Measurements from ENCODE around the gene CAV1.
"Not testable (repeated sequence)": the region's sequence is repeated elsewhere in the genome, so short reads cannot be mapped to it uniquely, and the experiment has no call there.

Gene CAV1, protein sequence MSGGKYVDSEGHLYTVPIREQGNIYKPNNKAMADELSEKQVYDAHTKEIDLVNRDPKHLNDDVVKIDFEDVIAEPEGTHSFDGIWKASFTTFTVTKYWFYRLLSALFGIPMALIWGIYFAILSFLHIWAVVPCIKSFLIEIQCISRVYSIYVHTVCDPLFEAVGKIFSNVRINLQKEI

DNA sequence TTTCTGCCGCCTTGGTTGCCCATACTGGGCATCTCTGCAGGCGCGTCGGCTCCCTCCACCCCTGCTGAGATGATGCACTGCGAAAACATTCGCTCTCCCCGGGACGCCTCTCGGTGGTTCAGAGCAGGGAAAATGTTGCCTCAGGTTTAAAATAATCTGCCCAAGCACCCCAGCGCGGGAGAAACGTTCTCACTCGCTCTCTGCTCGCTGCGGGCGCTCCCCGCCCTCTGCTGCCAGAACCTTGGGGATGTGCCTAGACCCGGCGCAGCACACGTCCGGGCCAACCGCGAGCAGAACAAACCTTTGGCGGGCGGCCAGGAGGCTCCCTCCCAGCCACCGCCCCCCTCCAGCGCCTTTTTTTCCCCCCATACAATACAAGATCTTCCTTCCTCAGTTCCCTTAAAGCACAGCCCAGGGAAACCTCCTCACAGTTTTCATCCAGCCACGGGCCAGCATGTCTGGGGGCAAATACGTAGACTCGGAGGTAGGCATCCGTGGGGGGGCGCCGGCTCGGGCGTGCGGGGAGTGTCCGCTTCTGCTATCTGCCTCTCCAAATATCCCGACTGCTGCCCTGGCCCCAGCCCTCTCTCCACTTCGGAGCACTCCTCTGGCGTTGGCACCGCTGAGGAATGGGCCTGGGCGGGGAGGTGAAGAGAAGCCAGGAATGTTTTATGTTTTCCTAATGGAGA lies at the start of gene CAV1:
TSS of gene CAV1 (plus strand) at position 428 of the 689 bp plus-strand sequence. CDS start at position 455, 27 bp downstream.
- H3K27ac ChIP-seq (ENCODE audit: low read length) = peak within 1 kb of the TSS; percentile 92
- H3K9me3 ChIP-seq (ENCODE audit: control insufficient read depth in 1 of 2, low read length in 2 of 2) = no peaks in the 10 kb centered on the region
- peaks cover 8% of the 10 kb centered on the region for H3K27me3 ChIP-seq (ENCODE audit: low read depth, low read length)
- peaks cover 0 to 9% of the 10 kb centered on the region in 2 donors for H3K36me3 ChIP-seq (ENCODE audit: control insufficient read depth in 1 of 2, insufficient read depth in 2 of 2, low read length in 2 of 2)
- H3K4me3 ChIP-seq (ENCODE audit: low read depth in 1 of 2, low read length in 2 of 2) = peak within 1 kb of the TSS; percentile 73 to 90
- H3K4me1 ChIP-seq (ENCODE audit: control insufficient read depth in 1 of 2, insufficient read depth in 2 of 2, low read length in 2 of 2) = peaks cover 0 to 22% of the 10 kb centered on the region in 2 donors

DNA sequence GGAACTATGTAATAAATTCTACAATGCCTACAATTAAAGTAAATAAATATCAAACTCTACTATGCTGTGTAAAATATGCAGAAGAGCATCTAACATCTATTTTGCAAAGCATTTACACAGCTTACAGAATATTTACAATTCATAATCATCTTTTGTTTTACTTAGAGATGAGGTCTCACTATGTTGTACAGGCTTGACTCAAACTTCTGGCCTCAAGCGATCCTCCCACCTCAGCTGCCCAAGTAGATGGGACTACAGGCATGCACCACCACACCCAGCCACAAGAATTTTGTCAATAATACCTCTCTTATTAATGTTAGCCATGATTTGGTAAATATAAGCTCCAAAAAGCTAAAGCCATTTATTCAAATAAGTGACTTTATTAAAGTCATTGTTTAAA lies 47.2 kb upstream of the CAV1 start:
- Histone ChIP-seq H3K4me3 (ENCODE audit: low read depth in 1 of 2, low read length in 2 of 2) (no peak overlapping the region), H3K9me3 (ENCODE audit: control insufficient read depth in 1 of 2, low read length in 2 of 2) (no peaks in the 10 kb centered on the region), H3K27me3 (ENCODE audit: low read depth, low read length) (no peaks in the 10 kb centered on the region), H3K4me1 (ENCODE audit: control insufficient read depth in 1 of 2, insufficient read depth in 2 of 2, low read length in 2 of 2) (no peaks in the 10 kb centered on the region), H3K36me3 (ENCODE audit: control insufficient read depth in 1 of 2, insufficient read depth in 2 of 2, low read length in 2 of 2) (no peaks in the 10 kb centered on the region), H3K27ac (ENCODE audit: low read length) (no peak overlapping the region)

DNA sequence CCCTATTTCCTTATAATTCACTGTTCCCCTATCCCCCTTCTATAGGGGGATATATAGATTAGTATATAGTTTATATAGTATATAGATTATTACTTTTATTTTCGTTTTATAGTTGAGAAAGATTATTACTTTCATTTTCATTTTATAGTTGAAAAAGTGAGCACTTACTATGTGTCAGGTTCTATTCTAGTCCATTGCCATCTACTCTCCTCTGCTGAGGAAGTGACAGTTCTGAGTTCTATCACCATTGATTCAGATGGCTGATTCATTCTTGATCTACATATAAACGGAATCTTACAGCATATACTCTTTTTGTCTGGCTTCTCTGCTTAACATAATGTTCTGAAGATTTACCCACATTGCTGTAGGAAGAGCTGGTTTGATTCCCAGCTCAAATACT lies 46.0 kb upstream of the CAV1 start:
- no peak overlapping the region for H3K27ac ChIP-seq (ENCODE audit: low read length)
- no peaks in the 10 kb centered on the region for H3K9me3 ChIP-seq (ENCODE audit: control insufficient read depth in 1 of 2, low read length in 2 of 2)
- no peaks in the 10 kb centered on the region for H3K36me3 ChIP-seq (ENCODE audit: control insufficient read depth in 1 of 2, insufficient read depth in 2 of 2, low read length in 2 of 2)
- H3K4me3 ChIP-seq (ENCODE audit: low read depth in 1 of 2, low read length in 2 of 2) = no peak overlapping the region
- peaks cover 0 to 2% of the 10 kb centered on the region in 2 donors for H3K4me1 ChIP-seq (ENCODE audit: control insufficient read depth in 1 of 2, insufficient read depth in 2 of 2, low read length in 2 of 2)
- no peaks in the 10 kb centered on the region for H3K27me3 ChIP-seq (ENCODE audit: low read depth, low read length)

DNA sequence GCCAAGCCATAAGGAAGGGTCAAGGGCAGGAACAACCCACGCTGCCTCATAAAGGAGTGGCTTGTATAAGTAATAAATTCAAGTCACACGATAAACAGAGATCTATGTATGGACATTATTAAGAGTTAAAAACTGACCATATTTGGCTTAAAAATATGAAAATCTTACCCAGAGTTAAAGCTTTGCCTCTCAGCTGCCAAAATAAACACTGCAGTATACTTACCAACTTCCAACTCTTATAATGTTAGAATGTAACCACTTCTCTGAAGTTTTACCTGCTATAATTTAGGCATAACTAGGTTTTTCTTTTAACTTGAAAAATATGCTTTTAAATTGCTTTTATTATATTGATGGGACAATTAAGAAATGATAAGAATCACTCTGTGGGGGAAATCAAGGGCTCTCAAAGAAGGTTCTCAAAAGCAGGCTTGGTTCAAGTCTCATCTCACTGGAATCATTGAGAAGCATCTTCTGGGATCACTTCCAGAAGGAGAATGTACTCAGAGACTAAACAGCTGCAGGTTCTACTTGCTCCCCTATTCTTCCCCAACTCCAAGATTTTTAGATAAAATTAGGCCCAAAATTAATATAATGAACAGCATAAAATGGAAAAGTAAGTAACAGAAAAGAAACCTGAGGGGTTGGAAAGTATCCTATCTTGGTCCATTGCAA lies 41.4 kb upstream of the CAV1 start:
- H3K4me3 ChIP-seq (ENCODE audit: low read depth in 1 of 2, low read length in 2 of 2) = no peak overlapping the region
- peaks cover 0 to 2% of the 10 kb centered on the region in 2 donors for H3K4me1 ChIP-seq (ENCODE audit: control insufficient read depth in 1 of 2, insufficient read depth in 2 of 2, low read length in 2 of 2)
- no peak overlapping the region for H3K27ac ChIP-seq (ENCODE audit: low read length)
- H3K36me3 ChIP-seq (ENCODE audit: control insufficient read depth in 1 of 2, insufficient read depth in 2 of 2, low read length in 2 of 2) = no peaks in the 10 kb centered on the region
- no peaks in the 10 kb centered on the region for H3K9me3 ChIP-seq (ENCODE audit: control insufficient read depth in 1 of 2, low read length in 2 of 2)
- no peaks in the 10 kb centered on the region for H3K27me3 ChIP-seq (ENCODE audit: low read depth, low read length)

DNA sequence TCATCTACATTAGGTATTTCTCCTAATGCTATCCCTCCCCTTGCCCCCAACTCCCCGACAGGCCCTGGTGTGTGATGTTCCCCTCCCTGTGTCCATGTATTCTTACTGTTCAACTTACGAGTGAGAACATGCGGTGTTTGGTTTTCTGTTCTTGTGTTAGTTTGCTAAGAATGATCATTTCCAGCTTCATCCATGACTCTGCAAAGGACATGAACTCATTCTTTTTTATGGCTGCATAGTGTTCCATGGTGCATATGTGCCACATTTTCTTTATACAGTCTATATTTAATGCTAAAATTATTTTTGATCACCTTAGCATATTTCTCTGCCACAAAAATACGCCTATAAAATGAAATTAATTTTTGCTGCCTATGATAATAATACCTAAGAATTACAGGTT lies 40.4 kb upstream of the CAV1 start:
- H3K9me3 ChIP-seq (ENCODE audit: control insufficient read depth in 1 of 2, low read length in 2 of 2); H3K27me3 ChIP-seq (ENCODE audit: low read depth, low read length); H3K4me3 ChIP-seq (ENCODE audit: low read depth in 1 of 2, low read length in 2 of 2); H3K27ac ChIP-seq (ENCODE audit: low read length); H3K4me1 ChIP-seq (ENCODE audit: control insufficient read depth in 1 of 2, insufficient read depth in 2 of 2, low read length in 2 of 2); H3K36me3 ChIP-seq (ENCODE audit: control insufficient read depth in 1 of 2, insufficient read depth in 2 of 2, low read length in 2 of 2): not testable (repeated sequence)

DNA sequence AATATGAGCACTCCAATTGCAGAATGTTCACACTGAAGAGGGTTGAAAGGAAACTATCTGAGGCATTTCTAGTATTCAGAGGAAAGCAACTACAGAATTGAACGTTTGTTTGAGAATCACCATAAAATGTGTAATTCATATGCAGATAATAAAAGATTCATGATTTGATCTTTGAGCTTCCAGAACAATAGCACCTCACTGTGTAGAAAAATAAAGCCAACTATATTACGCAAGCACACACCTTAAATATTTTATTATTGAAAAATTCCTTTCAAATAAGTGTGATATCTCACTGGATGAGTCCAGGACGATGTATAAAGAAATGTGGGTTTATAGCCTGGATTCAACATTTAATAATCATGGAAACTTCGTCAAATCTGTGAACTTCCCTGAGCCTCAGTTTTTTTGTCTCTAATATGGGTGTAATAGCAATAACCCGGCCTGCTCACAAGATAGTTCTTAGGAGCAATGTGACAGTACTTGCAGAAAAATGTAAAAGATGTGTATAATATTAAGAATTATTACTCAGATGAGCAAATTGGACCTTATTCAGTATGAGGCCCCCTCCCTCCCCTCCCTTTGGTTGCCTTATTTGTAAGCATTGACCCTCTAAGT lies 36.8 kb upstream of the CAV1 start:
- Histone ChIP-seq H3K36me3 (ENCODE audit: control insufficient read depth in 1 of 2, insufficient read depth in 2 of 2, low read length in 2 of 2) (no peaks in the 10 kb centered on the region), H3K27ac (ENCODE audit: low read length) (no peak overlapping the region), H3K9me3 (ENCODE audit: control insufficient read depth in 1 of 2, low read length in 2 of 2) (no peaks in the 10 kb centered on the region), H3K4me1 (ENCODE audit: control insufficient read depth in 1 of 2, insufficient read depth in 2 of 2, low read length in 2 of 2) (peaks cover 0 to 2% of the 10 kb centered on the region in 2 donors), H3K27me3 (ENCODE audit: low read depth, low read length) (no peaks in the 10 kb centered on the region), H3K4me3 (ENCODE audit: low read depth in 1 of 2, low read length in 2 of 2) (no peak overlapping the region)

DNA sequence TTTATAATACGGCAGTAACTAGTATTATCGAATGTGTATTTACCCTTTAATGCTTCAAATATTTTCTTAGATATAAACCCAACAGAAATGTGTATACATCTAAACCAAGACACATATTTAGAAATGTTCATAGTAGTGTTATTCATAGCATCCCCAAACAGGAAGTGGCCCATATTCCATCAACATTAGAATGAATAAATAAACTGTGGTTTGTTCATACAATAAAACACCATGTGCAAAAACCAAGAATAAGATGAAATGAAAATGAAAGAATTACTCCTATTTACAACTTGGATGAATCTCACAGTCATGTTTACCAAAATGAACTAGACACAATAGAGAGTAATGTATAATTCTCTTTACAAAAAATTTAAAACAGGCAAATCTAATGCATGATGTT lies 34.5 kb upstream of the CAV1 start:
- Histone ChIP-seq H3K36me3 (ENCODE audit: control insufficient read depth in 1 of 2, insufficient read depth in 2 of 2, low read length in 2 of 2) (no peaks in the 10 kb centered on the region), H3K4me3 (ENCODE audit: low read depth in 1 of 2, low read length in 2 of 2) (no peak overlapping the region), H3K9me3 (ENCODE audit: control insufficient read depth in 1 of 2, low read length in 2 of 2) (no peaks in the 10 kb centered on the region), H3K4me1 (ENCODE audit: control insufficient read depth in 1 of 2, insufficient read depth in 2 of 2, low read length in 2 of 2) (no peaks in the 10 kb centered on the region), H3K27ac (ENCODE audit: low read length) (no peak overlapping the region), H3K27me3 (ENCODE audit: low read depth, low read length) (no peaks in the 10 kb centered on the region)

DNA sequence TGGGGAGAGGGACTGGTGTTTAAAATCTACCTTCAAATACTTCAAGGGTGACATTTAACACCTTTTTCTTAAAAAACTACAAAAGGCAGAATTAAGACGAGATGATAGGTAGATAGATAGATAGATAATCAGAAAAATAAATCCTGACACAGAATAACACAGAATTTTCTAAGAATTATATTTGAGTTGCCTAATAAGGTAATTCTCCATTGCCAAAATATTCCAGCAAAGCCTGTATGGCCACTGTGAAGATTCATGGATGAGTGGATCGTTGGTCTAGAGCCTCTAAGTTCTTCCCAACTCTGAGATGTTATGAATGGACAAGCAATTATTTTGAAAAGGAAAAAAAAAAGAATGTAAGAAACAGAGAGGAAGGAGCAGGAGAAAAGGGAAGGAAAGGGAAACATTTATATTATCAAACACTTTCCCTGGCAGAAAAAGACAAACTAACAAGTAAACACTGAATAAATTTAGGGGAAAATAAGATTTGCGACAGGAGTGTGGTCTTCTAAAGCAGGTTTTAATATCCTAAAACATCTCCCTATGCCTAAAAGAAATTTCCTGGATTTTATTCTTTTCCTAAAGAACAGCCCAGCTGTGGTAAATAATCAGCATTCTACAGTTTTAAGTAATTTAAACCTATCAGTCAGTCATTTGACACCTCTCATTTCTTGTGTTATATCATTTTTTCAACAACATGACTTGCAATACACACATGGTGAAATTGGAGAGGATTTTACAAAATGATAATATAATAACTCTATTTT lies 32.8 kb upstream of the CAV1 start:
- Histone ChIP-seq H3K4me3 (ENCODE audit: low read depth in 1 of 2, low read length in 2 of 2) (no peak overlapping the region), H3K36me3 (ENCODE audit: control insufficient read depth in 1 of 2, insufficient read depth in 2 of 2, low read length in 2 of 2) (no peaks in the 10 kb centered on the region), H3K27me3 (ENCODE audit: low read depth, low read length) (no peaks in the 10 kb centered on the region), H3K27ac (ENCODE audit: low read length) (no peak overlapping the region), H3K4me1 (ENCODE audit: control insufficient read depth in 1 of 2, insufficient read depth in 2 of 2, low read length in 2 of 2) (no peaks in the 10 kb centered on the region), H3K9me3 (ENCODE audit: control insufficient read depth in 1 of 2, low read length in 2 of 2) (no peaks in the 10 kb centered on the region)

DNA sequence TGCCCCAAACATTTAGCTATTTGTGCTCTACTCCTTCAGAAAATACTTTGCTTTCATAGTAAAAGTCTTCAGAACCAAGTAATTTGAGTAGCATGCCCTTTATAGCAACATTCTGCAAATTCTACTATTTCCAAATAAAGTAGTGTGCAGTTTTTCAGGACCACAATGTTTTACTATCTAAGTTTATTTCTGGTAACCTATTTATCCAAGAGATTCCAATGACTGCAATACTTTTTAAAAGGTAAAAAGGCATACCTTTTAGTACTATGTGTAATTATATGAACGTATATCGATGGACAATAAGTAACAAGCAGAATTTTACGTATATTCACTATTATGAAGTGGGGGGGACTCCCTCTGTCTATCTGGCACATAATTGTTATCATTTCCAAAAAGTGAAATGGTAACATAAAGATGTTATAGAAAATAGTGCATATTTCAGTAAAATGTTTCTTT lies 32.2 kb upstream of the CAV1 start:
- Histone ChIP-seq H3K27me3 (ENCODE audit: low read depth, low read length) (no peaks in the 10 kb centered on the region), H3K36me3 (ENCODE audit: control insufficient read depth in 1 of 2, insufficient read depth in 2 of 2, low read length in 2 of 2) (no peaks in the 10 kb centered on the region), H3K4me3 (ENCODE audit: low read depth in 1 of 2, low read length in 2 of 2) (no peak overlapping the region), H3K9me3 (ENCODE audit: control insufficient read depth in 1 of 2, low read length in 2 of 2) (no peaks in the 10 kb centered on the region), H3K4me1 (ENCODE audit: control insufficient read depth in 1 of 2, insufficient read depth in 2 of 2, low read length in 2 of 2) (no peaks in the 10 kb centered on the region), H3K27ac (ENCODE audit: low read length) (no peak overlapping the region)

DNA sequence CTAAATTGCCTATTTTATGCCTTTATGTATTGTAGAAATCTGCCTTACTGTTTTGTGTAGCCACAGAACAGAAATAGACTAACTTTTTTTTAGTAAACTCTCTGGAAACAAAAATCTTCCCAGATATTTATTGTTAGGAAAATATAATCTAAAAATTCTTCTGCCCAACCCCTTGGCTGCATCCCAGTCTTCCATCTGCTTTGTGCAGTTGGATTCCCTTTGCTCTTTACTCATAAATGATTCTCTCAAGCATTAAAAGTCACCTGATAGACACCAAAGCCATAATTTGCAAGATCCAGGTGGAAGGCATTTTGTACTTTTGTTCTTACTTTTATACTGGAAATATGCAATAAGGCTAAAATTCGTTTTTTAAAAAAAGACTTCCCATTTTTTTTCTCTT lies 31.4 kb upstream of the CAV1 start:
- H3K36me3 ChIP-seq (ENCODE audit: control insufficient read depth in 1 of 2, insufficient read depth in 2 of 2, low read length in 2 of 2) = no peaks in the 10 kb centered on the region
- H3K27ac ChIP-seq (ENCODE audit: low read length) = no peak overlapping the region
- no peaks in the 10 kb centered on the region for H3K9me3 ChIP-seq (ENCODE audit: control insufficient read depth in 1 of 2, low read length in 2 of 2)
- H3K4me1 ChIP-seq (ENCODE audit: control insufficient read depth in 1 of 2, insufficient read depth in 2 of 2, low read length in 2 of 2) = no peaks in the 10 kb centered on the region
- no peak overlapping the region for H3K4me3 ChIP-seq (ENCODE audit: low read depth in 1 of 2, low read length in 2 of 2)
- H3K27me3 ChIP-seq (ENCODE audit: low read depth, low read length) = no peaks in the 10 kb centered on the region

DNA sequence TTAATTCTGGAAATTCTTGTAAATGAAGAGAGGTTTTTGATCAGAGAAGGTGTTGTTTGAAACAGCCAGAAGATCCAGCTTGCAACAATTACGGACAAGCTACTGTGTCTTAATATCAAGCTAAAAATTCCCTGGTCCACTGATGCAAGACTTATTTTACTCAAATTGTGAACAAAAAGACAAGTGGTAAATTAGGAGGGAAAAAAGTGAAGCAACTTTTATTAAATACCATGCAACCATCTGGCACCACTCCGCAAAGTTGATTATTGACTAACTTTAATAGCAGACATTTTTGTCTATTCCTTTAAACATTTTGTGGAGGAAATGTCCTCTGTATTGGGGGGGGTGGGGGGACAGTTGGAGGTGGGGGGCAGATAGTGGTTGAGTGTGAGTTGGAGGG lies 30.4 kb upstream of the CAV1 start:
- no peaks in the 10 kb centered on the region for H3K36me3 ChIP-seq (ENCODE audit: control insufficient read depth in 1 of 2, insufficient read depth in 2 of 2, low read length in 2 of 2)
- peaks cover 0 to 4% of the 10 kb centered on the region in 2 donors for H3K4me1 ChIP-seq (ENCODE audit: control insufficient read depth in 1 of 2, insufficient read depth in 2 of 2, low read length in 2 of 2)
- no peaks in the 10 kb centered on the region for H3K27me3 ChIP-seq (ENCODE audit: low read depth, low read length)
- H3K4me3 ChIP-seq (ENCODE audit: low read depth in 1 of 2, low read length in 2 of 2) = no peak overlapping the region
- no peaks in the 10 kb centered on the region for H3K9me3 ChIP-seq (ENCODE audit: control insufficient read depth in 1 of 2, low read length in 2 of 2)
- H3K27ac ChIP-seq (ENCODE audit: low read length) = no peak overlapping the region

All from muscle layer of duodenum (tissue), 2 donors.